ENCODE results near the gene C6orf58. TPM values are rescaled to one million over a fixed set of nuclear protein-coding genes. Genes with fewer than 3 reads are reported as not detected.

C6orf58 gene
- total RNA-seq, 1 experiment from 2014 or later: not detected

GRCh38 chr6:127570739-127571389 is 6.1 kb upstream of the C6orf58 start (continued):
- TF ChIP-seq PREB (CRISPR knock-in tag; IDR thresholded peaks at IDR 0.05; ENCODE audit: borderline replicate concordance) (no peak), TP53 (CRISPR knock-in tag; IDR thresholded peaks at IDR 0.05) (no peak), TCF7 (CRISPR knock-in tag; IDR thresholded peaks at IDR 0.05; ENCODE audit: low read depth) (no peak)

- Mint-ChIP-seq H3K36me3 (no peaks in the 10 kb centered on the region), H3K4me1 (no peaks in the 10 kb centered on the region), H3K27me3 (ENCODE audit: low read depth) (no peaks in the 10 kb centered on the region), H3K4me3 (no peak overlapping the region), H3K27ac (no peak overlapping the region; the same call in 1 of the 2 replicates), H3K9me3 (no peaks in the 10 kb centered on the region)
- ChIA-PET CTCF (no interaction called here), POLR2A (no interaction called here)
- ATAC-seq: no peak
- DNase-seq (ENCODE audit: low spot score): no peak
- TF ChIP-seq CDX4 (CRISPR knock-in tag; IDR thresholded peaks at IDR 0.05; ENCODE audit: borderline replicate concordance) (no peak), RELA (CRISPR knock-in tag; IDR thresholded peaks at IDR 0.05; ENCODE audit: borderline replicate concordance) (no peak), CBFB (CRISPR knock-in tag; IDR thresholded peaks at IDR 0.05; ENCODE audit: low read depth) (no peak), ARID4B (CRISPR knock-in tag; IDR thresholded peaks at IDR 0.05; ENCODE audit: borderline replicate concordance) (no peak), FOXP1 (CRISPR knock-in tag; IDR thresholded peaks at IDR 0.05; ENCODE audit: borderline replicate concordance) (no peak), SMAD3 (CRISPR knock-in tag; IDR thresholded peaks at IDR 0.05; ENCODE audit: borderline replicate concordance) (no peak), CREB1 (CRISPR knock-in tag; IDR thresholded peaks at IDR 0.05) (no peak), TP53 (CRISPR knock-in tag; IDR thresholded peaks at IDR 0.05) (no peak), ATF3 (CRISPR knock-in tag; conservative IDR thresholded peaks at IDR 0.05) (no peak)
- TF ChIP-seq, protein P1, sequence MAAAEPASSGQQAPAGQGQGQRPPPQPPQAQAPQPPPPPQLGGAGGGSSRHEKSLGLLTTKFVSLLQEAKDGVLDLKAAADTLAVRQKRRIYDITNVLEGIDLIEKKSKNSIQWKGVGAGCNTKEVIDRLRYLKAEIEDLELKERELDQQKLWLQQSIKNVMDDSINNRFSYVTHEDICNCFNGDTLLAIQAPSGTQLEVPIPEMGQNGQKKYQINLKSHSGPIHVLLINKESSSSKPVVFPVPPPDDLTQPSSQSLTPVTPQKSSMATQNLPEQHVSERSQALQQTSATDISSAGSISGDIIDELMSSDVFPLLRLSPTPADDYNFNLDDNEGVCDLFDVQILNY (CRISPR knock-in tag; IDR thresholded peaks at IDR 0.05): no peak
- TF ChIP-seq, protein P2, sequence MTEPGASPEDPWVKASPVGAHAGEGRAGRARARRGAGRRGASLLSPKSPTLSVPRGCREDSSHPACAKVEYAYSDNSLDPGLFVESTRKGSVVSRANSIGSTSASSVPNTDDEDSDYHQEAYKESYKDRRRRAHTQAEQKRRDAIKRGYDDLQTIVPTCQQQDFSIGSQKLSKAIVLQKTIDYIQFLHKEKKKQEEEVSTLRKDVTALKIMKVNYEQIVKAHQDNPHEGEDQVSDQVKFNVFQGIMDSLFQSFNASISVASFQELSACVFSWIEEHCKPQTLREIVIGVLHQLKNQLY (CRISPR knock-in tag; IDR thresholded peaks at IDR 0.05): no peak
These were observed 1.9 kb downstream of the C6orf58 start for GRCh38 chr6:127578900-127579299.

DNA sequence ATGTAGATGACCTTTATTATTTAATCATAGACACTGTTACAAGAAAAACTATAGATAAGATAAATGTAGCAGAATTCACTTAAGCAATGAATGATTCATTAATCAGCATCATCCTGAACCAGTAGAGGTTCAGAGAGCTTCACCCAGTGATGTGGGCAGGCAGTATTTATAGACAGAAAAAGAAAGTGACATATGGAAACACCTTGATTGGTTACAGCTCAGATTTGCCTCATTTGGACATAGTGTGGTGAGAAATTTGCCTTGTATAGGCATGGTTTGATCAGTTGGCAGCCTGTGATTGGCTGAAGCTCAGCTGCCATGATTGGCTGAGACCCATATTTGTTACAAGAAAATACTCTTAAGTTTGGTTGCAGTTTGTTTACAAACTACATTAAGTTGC is 4.6 kb downstream of the C6orf58 start:
- ATAC-seq: no peak
- no peaks in the 10 kb centered on the region for H3K9me3 Mint-ChIP-seq
- ChIA-PET CTCF (interaction anchor here (0.7 kb wide), 1 partner anchor 109 kb away, joined by 3 read pairs; no protein-coding TSS in a partner anchor), POLR2A (no interaction called here)
- H3K4me3 Mint-ChIP-seq: no peak overlapping the region
- no peak for DNase-seq (ENCODE audit: low spot score)
- H3K27me3 Mint-ChIP-seq (ENCODE audit: low read depth): no peaks in the 10 kb centered on the region
- no peaks in the 10 kb centered on the region for H3K36me3 Mint-ChIP-seq
- no peak overlapping the region for H3K27ac Mint-ChIP-seq
- H3K4me1 Mint-ChIP-seq: peaks cover 9% of the 10 kb centered on the region
- TF ChIP-seq ZBTB21 (CRISPR knock-in tag; IDR thresholded peaks at IDR 0.05; ENCODE audit: borderline replicate concordance) (no peak), NR2C2 (CRISPR knock-in tag; IDR thresholded peaks at IDR 0.05) (no peak), GRHL2 (CRISPR knock-in tag; IDR thresholded peaks at IDR 0.05; ENCODE audit: insufficient replicate concordance, severe bottlenecking) (no peak), RELA (CRISPR knock-in tag; IDR thresholded peaks at IDR 0.05; ENCODE audit: borderline replicate concordance) (no peak), MAX (CRISPR knock-in tag; IDR thresholded peaks at IDR 0.05) (no peak)
- TF ChIP-seq, protein P3, sequence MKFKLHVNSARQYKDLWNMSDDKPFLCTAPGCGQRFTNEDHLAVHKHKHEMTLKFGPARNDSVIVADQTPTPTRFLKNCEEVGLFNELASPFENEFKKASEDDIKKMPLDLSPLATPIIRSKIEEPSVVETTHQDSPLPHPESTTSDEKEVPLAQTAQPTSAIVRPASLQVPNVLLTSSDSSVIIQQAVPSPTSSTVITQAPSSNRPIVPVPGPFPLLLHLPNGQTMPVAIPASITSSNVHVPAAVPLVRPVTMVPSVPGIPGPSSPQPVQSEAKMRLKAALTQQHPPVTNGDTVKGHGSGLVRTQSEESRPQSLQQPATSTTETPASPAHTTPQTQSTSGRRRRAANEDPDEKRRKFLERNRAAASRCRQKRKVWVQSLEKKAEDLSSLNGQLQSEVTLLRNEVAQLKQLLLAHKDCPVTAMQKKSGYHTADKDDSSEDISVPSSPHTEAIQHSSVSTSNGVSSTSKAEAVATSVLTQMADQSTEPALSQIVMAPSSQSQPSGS (CRISPR knock-in tag; IDR thresholded peaks at IDR 0.05; ENCODE audit: borderline replicate concordance, low read depth): no peak
